Stomach (tissue), 4 donors: ENCODE data around the gene TSC22D1.
A peak's percentile ranks its signal among the peaks of the same experiment; 100 is the strongest.

Source experiments
- CTCF ChIP-seq, 7 experiments: fragments of 450-650 bp in 4 of 7; fragments of 200-600 bp in 3 of 7; sonication (generic) in 3 of 7; IDR thresholded peaks; one replicate each; pipeline ENCODE4 v1.5.1; 2016 to 2019; ENCODE audit warnings: antibody characterized with exemption in 7 of 7, control low read depth in 2 of 7, mild to moderate bottlenecking in 1 of 7
- EP300 ChIP-seq: sonication (generic); formaldehyde crosslinking; IDR thresholded peaks from one replicate; pipeline ENCODE4 v1.6.1; 2017; ENCODE audit warnings: antibody characterized with exemption
- POLR2A ChIP-seq, 4 donors: fragments of 450-650 bp; IDR thresholded peaks; one replicate each; pipeline ENCODE4 v1.6.1; 2016; ENCODE audit warnings: antibody characterized with exemption in 4 of 4, control low read depth in 2 of 4, mild to moderate bottlenecking in 1 of 4, moderate library complexity in 1 of 4

- TF ChIP-seq CTCF (IDR thresholded peaks at IDR 0.05) (peak in 1 of 7 experiments; percentile 20), POLR2A (IDR thresholded peaks at IDR 0.05) (no peak), EP300 (no peak)
Measured at GRCh38 chr13:44438234-44438579, 137.9 kb downstream of the TSC22D1 start.
